ENCODE measurements around the gene SH3TC1.

SH3TC1 gene

DNA sequence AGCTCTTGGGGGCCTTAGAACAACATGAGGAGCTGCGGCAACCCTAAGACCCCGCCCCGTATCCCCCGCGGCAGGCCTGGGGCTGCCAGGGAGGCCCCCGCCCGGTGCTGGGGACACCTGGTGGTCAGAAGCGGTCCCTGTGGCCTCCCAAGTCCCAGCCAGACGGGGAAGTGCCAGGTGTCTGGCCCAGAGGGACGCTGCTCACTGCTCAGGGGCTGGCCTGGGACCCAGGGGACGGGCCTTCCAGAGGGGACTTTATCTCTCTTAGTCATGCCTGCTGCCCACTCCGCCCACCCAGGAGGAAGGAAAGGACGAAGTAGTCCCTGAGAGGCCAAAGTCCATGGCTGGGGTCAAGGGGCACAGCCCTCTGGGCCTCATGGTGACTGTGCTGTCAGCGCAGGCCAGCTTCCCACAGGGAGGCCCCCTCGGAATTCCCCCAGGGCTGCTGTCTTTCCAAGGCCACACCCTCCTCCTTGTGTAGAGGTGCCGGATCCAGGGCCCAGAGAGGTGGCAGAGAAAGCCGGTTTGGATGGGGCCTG is 39.5 kb downstream of the SH3TC1 start:
- H3K27me3 ChIP-seq: peaks cover 11% of the 10 kb centered on the region
- no peak overlapping the region for H3K4me3 ChIP-seq (ENCODE audit: low read depth in 1 of 2, low read length in 1 of 2)
- H3K27ac ChIP-seq: no peak overlapping the region
- peaks cover 0 to 7% of the 10 kb centered on the region in 2 experiments for H3K4me1 ChIP-seq (ENCODE audit: control insufficient read depth in 1 of 2, insufficient read depth in 1 of 2, low read depth in 1 of 2, low read length in 1 of 2)
- TF ChIP-seq, protein P1, sequence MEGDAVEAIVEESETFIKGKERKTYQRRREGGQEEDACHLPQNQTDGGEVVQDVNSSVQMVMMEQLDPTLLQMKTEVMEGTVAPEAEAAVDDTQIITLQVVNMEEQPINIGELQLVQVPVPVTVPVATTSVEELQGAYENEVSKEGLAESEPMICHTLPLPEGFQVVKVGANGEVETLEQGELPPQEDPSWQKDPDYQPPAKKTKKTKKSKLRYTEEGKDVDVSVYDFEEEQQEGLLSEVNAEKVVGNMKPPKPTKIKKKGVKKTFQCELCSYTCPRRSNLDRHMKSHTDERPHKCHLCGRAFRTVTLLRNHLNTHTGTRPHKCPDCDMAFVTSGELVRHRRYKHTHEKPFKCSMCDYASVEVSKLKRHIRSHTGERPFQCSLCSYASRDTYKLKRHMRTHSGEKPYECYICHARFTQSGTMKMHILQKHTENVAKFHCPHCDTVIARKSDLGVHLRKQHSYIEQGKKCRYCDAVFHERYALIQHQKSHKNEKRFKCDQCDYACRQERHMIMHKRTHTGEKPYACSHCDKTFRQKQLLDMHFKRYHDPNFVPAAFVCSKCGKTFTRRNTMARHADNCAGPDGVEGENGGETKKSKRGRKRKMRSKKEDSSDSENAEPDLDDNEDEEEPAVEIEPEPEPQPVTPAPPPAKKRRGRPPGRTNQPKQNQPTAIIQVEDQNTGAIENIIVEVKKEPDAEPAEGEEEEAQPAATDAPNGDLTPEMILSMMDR (IDR thresholded peaks at IDR 0.05): no peak
- H3K36me3 ChIP-seq: no peaks in the 10 kb centered on the region
- H3K9me3 ChIP-seq: no peaks in the 10 kb centered on the region

DNA sequence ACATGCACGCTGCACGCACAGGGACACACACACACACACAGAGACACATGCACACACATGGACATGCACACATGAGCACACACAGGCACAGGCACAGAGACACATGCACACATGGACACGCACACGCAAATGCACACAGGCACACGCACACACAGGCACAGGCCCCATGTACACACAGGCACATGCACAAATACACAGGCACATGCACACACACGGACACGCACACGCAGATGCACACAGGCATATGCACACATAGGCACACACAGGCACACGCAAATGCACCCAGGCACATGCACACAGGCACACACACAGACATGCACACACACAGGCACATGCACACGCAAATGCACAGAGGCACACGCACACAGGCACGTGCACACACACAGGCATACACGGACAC is 40.1 kb downstream of the SH3TC1 start:
- H3K4me1 ChIP-seq (ENCODE audit: control insufficient read depth in 1 of 2, insufficient read depth in 1 of 2, low read depth in 1 of 2, low read length in 1 of 2): peaks cover 0 to 7% of the 10 kb centered on the region in 2 experiments
- H3K27ac ChIP-seq: no peak overlapping the region
- H3K36me3 ChIP-seq: no peaks in the 10 kb centered on the region
- TF ChIP-seq, protein P1 (IDR thresholded peaks at IDR 0.05): no peak
- no peaks in the 10 kb centered on the region for H3K9me3 ChIP-seq
- peaks cover 11% of the 10 kb centered on the region for H3K27me3 ChIP-seq
- no peak overlapping the region for H3K4me3 ChIP-seq (ENCODE audit: low read depth in 1 of 2, low read length in 1 of 2)

DNA sequence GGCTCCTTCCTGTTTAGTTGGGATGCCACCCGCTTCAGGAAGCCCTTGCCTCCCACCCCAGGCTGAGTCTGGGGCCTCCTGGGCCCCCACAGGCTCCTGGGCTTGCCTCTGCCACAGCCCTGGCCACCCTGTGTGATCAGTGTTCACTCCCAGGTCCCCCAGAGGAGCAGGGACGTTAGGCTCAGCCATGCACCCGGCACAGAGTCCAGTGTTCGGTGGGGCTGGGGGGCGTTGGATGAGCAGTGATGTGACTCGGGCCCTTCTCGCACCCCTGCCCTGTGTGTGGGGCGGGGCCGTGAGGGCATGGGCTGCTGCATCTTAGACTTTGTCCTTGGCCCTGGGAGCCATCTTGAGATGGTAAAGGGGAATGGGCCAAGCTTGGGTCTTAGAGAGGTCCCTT is 40.6 kb downstream of the SH3TC1 start:
- TF ChIP-seq, protein P1 (IDR thresholded peaks at IDR 0.05): no peak
- Histone ChIP-seq H3K4me1 (ENCODE audit: control insufficient read depth in 1 of 2, insufficient read depth in 1 of 2, low read depth in 1 of 2, low read length in 1 of 2) (peaks cover 0 to 7% of the 10 kb centered on the region in 2 experiments), H3K4me3 (ENCODE audit: low read depth in 1 of 2, low read length in 1 of 2) (no peak overlapping the region), H3K9me3 (no peaks in the 10 kb centered on the region), H3K27ac (no peak overlapping the region), H3K36me3 (no peaks in the 10 kb centered on the region), H3K27me3 (peaks cover 11% of the 10 kb centered on the region)

DNA sequence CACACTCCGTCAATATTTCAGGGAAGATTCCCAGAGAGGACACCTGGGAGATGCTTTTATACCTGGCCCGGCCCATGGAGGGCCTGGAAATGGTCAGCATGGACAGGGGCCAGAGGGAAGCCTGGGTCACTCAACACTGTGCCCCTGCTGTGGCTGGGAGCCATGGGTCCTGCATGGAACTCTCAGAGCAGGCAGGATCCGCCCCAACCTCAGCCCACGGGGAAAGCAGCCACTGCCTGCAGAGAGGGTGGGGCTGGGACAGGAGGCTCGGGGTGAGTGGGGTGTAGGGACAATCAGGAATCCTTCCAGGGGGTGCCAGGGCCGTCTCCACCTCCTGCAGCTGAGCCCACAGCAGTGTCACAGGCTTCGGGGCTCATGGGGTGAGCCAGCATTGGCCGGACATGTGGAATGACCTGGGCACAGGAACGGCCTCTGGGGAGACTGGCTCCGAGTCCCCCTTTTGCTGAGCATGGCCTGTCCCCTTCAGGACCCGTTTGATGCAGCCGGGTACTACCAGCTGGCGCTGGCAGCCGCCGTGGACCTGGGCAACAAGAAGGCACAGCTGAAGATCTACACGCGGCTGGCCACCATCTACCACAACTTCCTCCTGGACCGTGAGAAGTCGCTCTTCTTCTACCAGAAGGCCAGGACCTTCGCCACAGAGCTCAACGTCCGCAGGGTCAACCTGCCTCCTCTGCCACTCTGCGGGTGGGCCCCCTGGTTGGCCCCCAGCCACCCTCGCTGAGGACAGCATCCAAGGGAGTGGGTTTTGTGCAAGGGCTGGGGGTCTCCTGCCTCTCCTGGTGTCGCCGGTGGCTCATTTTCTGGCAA is 41.3 kb downstream of the SH3TC1 start:
- TF ChIP-seq, protein P1 (IDR thresholded peaks at IDR 0.05): no peak
- Histone ChIP-seq H3K27me3 (peaks cover 11% of the 10 kb centered on the region), H3K36me3 (no peaks in the 10 kb centered on the region), H3K27ac (no peak overlapping the region), H3K9me3 (no peaks in the 10 kb centered on the region), H3K4me1 (ENCODE audit: control insufficient read depth in 1 of 2, insufficient read depth in 1 of 2, low read depth in 1 of 2, low read length in 1 of 2) (peaks cover 0 to 7% of the 10 kb centered on the region in 2 experiments), H3K4me3 (ENCODE audit: low read depth in 1 of 2, low read length in 1 of 2) (no peak overlapping the region)

DNA sequence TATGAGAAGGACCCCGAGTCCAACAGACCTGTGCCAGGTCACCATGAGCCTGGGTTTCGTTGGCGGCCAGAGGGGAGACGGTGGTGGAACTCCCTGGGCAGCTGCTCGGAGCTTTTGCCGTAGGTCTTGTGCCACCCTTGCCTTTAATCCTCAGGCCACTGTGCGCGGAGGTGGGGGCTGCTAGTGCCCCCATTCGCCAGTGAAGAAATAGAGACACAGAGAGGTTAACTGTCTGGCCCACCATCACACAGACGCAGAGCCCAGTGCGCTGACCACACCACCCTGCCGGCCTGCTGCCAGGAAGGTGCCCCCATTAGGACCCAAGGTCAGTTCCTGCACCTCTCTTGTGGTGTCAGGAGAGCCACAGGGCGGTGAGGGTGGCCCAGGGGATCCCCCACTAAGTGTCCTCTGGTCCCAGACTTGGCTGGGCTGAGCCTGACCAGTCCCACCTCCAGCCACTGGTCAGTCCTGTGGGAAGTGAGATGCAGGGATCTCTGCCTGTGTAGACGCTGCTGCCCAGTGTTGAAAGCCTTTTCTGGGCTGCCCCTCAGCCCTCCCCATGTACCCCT is 42.2 kb downstream of the SH3TC1 start:
- H3K4me1 ChIP-seq (ENCODE audit: control insufficient read depth in 1 of 2, insufficient read depth in 1 of 2, low read depth in 1 of 2, low read length in 1 of 2): peaks cover 0 to 7% of the 10 kb centered on the region in 2 experiments
- H3K27ac ChIP-seq: no peak overlapping the region
- H3K4me3 ChIP-seq (ENCODE audit: low read depth in 1 of 2, low read length in 1 of 2): no peak overlapping the region
- no peaks in the 10 kb centered on the region for H3K9me3 ChIP-seq
- no peaks in the 10 kb centered on the region for H3K36me3 ChIP-seq
- TF ChIP-seq, protein P1 (IDR thresholded peaks at IDR 0.05): no peak
- peaks cover 11% of the 10 kb centered on the region for H3K27me3 ChIP-seq
